GM23248 (cell line): ENCODE results near the gene PCK2. TPM values are rescaled to one million over a fixed set of nuclear protein-coding genes. Genes with fewer than 3 reads are reported as not detected.

Experiments
- DNase-seq: peaks from one replicate; pipeline ENCODE4 v3.0.0-alpha.2; 2015
- H2AFZ ChIP-seq: fragments of 200-600 bp; sonication (generic); 2 replicates; pipeline ENCODE4 v1.6.1; 2016; ENCODE audit warnings: antibody characterized with exemption
- H3F3A ChIP-seq: fragments of 200-600 bp; sonication (generic); 2 replicates; pipeline ENCODE4 v1.6.1; 2016; ENCODE audit warnings: mild to moderate bottlenecking, antibody characterized with exemption, mixed run types; ENCODE audit not compliant: insufficient read depth
- H3K27ac ChIP-seq: fragments of 200-600 bp; sonication (generic); 2 replicates; pipeline ENCODE4 v1.5.1; 2016; ENCODE audit warnings: mild to moderate bottlenecking
- H3K27me3 ChIP-seq: fragments of 200-600 bp; sonication (generic); replicated peaks from 2 replicates; pipeline ENCODE4 v1.6.1; 2016; ENCODE audit warnings: mild to moderate bottlenecking; ENCODE audit not compliant: insufficient read depth
- H3K36me3 ChIP-seq: fragments of 200-600 bp; sonication (generic); 2 replicates; pipeline ENCODE4 v1.6.1; 2016; ENCODE audit warnings: low read depth, mild to moderate bottlenecking
- H3K4me1 ChIP-seq: fragments of 200-600 bp; sonication (generic); 2 replicates; pipeline ENCODE4 v1.6.1; 2016; ENCODE audit warnings: mild to moderate bottlenecking; ENCODE audit not compliant: insufficient read depth
- H3K4me2 ChIP-seq: fragments of 200-600 bp; sonication (generic); one replicate; pipeline ENCODE4 v1.6.1; 2016; ENCODE audit warnings: mild to moderate bottlenecking; ENCODE audit not compliant: unreplicated experiment
- H3K4me3 ChIP-seq: fragments of 200-600 bp; sonication (generic); 2 replicates; pipeline ENCODE4 v1.5.1; 2016; ENCODE audit warnings: mild to moderate bottlenecking
- H3K79me2 ChIP-seq: fragments of 200-600 bp; sonication (generic); 2 replicates; pipeline ENCODE4 v1.6.1; 2016; ENCODE audit warnings: mild to moderate bottlenecking; ENCODE audit not compliant: insufficient read depth
- H3K9ac ChIP-seq: fragments of 200-600 bp; sonication (generic); 2 replicates; pipeline ENCODE4 v1.6.1; 2016; ENCODE audit warnings: mild to moderate bottlenecking
- H3K9me2 ChIP-seq: fragments of 200-600 bp; sonication (generic); 2 replicates; pipeline ENCODE4 v1.6.1; 2016; ENCODE audit warnings: mixed run types, mild to moderate bottlenecking, moderate library complexity; ENCODE audit not compliant: insufficient read depth
- H3K9me3 ChIP-seq: fragments of 200-600 bp; sonication (generic); one replicate; pipeline ENCODE4 v1.6.1; 2017; ENCODE audit warnings: low read depth
- H4K20me1 ChIP-seq: fragments of 200-600 bp; sonication (generic); 2 replicates; pipeline ENCODE4 v1.6.0; 2016; ENCODE audit not compliant: insufficient read depth
- EZH2 ChIP-seq: fragments of 200-600 bp; sonication (generic); IDR thresholded peaks from 2 replicates; pipeline ENCODE4 v1.6.1; 2018; ENCODE audit warnings: antibody characterized with exemption, mild to moderate bottlenecking; ENCODE audit not compliant: insufficient read depth, poor library complexity, severe bottlenecking
- EZH2phosphoT487 ChIP-seq: fragments of 200-600 bp; sonication (generic); IDR thresholded peaks from 2 replicates; pipeline ENCODE4 v1.6.1; 2018; ENCODE audit warnings: antibody characterized with exemption, moderate library complexity, mild to moderate bottlenecking, low read depth; ENCODE audit not compliant: insufficient read depth
- WGBS, 2 experiments: methylation state at CpG; one replicate each; pipeline ENCODE4 v1.1.6; 2015 to 2017; ENCODE audit warnings: low lambda C conversion rate in 2 of 2, low coverage in 1 of 2; ENCODE audit errors: missing lambda C conversion rate in 2 of 2; 5-methylcytosine and 5-hydroxymethylcytosine counted together
- in situ Hi-C: fragments of 300-500 bp; cut with MboI; formaldehyde crosslinking; loops from 2 replicates; pipeline ENCODE4 v1.15.0; 2020
- polyA plus RNA-seq: library from polyadenylated mRNA; unstranded; fragments of >200 nt; fragmentation: Nextera tagmentation; extraction: Ambion mirVana; gene quantifications from 2 replicates; pipeline ENCODE4 v1.2.1, GENCODE V29; 2016
- total RNA-seq: library from RNA; depleted of rRNA; stranded (reverse); fragments of >200 nt; shearing (Covaris generic); gene quantifications from 2 replicates; pipeline ENCODE4 v1.2.3, GENCODE V29; 2014

Gene PCK2
- total and polyA plus RNA-seq, 2 experiments from 2014 or later = 84.3 to 148 TPM

DNA sequence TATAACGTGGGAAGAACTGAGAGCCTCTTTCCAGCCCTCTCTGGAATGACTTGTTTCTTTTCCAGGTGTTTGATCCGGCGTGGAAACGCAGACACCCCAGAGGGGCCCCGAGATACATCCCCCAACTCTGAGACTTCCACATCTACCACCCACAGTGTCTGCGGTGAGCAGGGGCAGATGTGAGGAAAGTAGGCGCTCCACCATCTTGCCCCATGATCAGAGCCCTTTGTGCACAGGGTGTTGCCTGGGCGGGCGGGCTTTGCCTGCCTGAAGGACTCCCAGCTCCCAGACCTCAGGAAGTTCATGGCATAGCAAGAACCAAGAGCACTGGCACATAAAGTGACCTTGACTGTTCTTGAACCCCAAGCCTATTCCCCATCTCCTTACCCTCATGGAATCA is 39.5 kb upstream of the PCK2 start:
- Histone ChIP-seq H3K36me3 (no peaks in the 10 kb centered on the region), H3K4me1 (no peaks in the 10 kb centered on the region), H3K9ac (no peak overlapping the region), H2AFZ (no peak overlapping the region), H3K4me3 (no peak overlapping the region), H3K4me2 (no peak overlapping the region), H3K79me2 (no peaks in the 10 kb centered on the region), H3K27ac (no peak overlapping the region), H4K20me1 (no peaks in the 10 kb centered on the region), H3K9me2 (no peaks in the 10 kb centered on the region), H3K9me3 (no peaks in the 10 kb centered on the region), H3K27me3 (peaks cover 31% of the 10 kb centered on the region), H3F3A (no peaks in the 10 kb centered on the region)
- DNase-seq = no peak
- WGBS, 2 experiments = 77 to 91% methylated on average over 8 to 9 of the region's 9 CpGs
- in situ Hi-C loops = no loop called here
- TF ChIP-seq EZH2 (no peak), EZH2phosphoT487 (no peak)

DNA sequence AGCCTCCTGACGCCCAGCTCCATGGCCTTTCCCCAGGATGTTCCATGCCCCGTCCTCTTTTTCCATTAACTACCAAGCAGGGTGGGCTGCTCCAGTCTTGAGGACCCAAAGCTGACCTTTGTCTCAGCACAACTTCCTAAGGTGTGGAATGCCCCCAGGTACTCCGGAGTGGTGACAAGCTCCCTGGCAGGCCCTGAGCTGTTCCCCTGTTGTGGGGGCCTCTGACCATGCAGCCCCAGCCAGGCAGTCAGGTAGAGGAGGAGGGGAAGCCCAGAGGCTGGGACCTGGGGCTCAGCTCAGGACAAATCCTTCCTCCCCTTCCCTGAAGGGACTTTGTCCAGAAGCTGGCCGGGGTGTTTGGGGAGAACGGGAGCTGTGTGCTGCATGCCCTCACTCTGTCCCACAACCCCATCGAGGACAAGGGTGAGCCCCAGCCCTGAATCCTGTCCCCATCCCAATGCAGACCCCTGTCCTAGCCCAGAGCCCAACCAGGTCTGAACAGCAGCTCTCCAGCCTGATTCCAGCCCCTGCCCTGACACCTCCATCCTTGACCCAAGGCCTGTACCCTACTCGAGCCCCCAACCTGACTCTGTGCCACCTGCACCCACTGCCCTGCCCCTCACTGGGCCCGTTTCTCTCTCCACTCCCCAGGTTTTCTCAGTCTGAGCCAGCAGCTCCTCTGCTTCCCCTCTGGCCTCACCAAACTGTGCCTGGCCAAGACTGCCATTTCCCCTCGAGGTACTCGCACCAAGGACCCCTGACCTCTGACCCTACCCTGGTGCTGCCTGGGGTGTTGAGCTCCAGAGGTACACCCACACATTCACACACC is 37.9 kb upstream of the PCK2 start:
- H3K4me2 ChIP-seq = no peak overlapping the region
- no peaks in the 10 kb centered on the region for H3K4me1 ChIP-seq
- no peaks in the 10 kb centered on the region for H3K79me2 ChIP-seq
- H3K9ac ChIP-seq = no peak overlapping the region
- no peak overlapping the region for H3K27ac ChIP-seq
- no peaks in the 10 kb centered on the region for H3K9me2 ChIP-seq
- no peaks in the 10 kb centered on the region for H3K36me3 ChIP-seq
- no peaks in the 10 kb centered on the region for H4K20me1 ChIP-seq
- no peaks in the 10 kb centered on the region for H3K9me3 ChIP-seq
- no peak for TF ChIP-seq EZH2
- TF ChIP-seq EZH2phosphoT487 = no peak
- in situ Hi-C loops = no loop called here
- H2AFZ ChIP-seq = no peak overlapping the region
- 48 to 57% methylated on average over 10 of the region's 10 CpGs for WGBS, 2 experiments
- no peak for DNase-seq
- no peak overlapping the region for H3K4me3 ChIP-seq
- H3K27me3 ChIP-seq = peaks cover 18% of the 10 kb centered on the region
- no peaks in the 10 kb centered on the region for H3F3A ChIP-seq

DNA sequence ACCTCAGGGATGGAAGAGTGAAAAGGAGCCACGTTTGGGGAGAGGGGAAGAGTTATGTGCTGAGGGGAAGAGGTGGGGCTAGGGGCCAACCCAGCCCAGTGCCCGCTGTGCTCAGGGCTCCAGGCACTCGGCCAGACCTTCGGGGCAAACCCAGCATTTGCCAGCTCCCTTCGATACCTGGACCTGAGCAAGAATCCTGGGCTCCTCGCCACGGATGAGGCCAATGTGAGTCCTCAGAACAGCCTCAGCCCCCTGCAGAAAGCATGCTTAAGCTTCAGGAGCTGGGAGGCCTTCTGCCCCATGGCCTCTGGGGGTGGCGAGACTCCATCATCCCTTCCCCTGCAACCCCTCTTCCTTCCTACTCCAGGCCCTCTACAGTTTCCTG is 37.3 kb upstream of the PCK2 start:
- H3K27me3 ChIP-seq = peaks cover 12% of the 10 kb centered on the region
- H3K4me2 ChIP-seq = no peak overlapping the region
- no peaks in the 10 kb centered on the region for H3F3A ChIP-seq
- no peaks in the 10 kb centered on the region for H3K9me3 ChIP-seq
- no peak overlapping the region for H3K27ac ChIP-seq
- no peak overlapping the region for H2AFZ ChIP-seq
- TF ChIP-seq EZH2phosphoT487 (no peak), EZH2 (no peak)
- H3K36me3 ChIP-seq = no peaks in the 10 kb centered on the region
- no peaks in the 10 kb centered on the region for H4K20me1 ChIP-seq
- no peak overlapping the region for H3K4me3 ChIP-seq
- in situ Hi-C loops = no loop called here
- H3K9ac ChIP-seq = no peak overlapping the region
- no peaks in the 10 kb centered on the region for H3K4me1 ChIP-seq
- H3K9me2 ChIP-seq = no peaks in the 10 kb centered on the region
- no peaks in the 10 kb centered on the region for H3K79me2 ChIP-seq
- DNase-seq = no peak
- WGBS, 2 experiments = 17 to 25% methylated on average over 8 of the region's 8 CpGs

DNA sequence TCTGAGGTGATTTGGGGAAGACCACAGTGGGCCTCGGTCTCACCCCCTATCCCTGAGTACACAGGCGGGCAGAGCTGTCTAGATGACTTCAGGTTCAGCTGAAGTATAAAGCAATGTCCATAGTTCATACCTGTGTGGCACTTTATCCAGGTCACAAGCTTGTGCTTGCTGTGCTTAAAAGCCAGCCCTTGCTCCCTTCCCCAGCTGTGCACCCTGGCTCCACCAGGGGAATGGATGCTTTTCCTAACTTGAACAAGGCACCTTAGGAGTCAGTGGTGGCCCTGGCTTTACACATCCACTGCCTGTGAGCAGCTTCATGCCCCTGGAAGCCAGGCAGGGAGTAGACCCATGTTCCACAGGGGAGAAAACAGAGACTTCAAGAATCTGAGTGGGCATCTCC is 36.8 kb upstream of the PCK2 start:
- in situ Hi-C loops = no loop called here
- Histone ChIP-seq H3K79me2 (no peaks in the 10 kb centered on the region), H3K4me1 (no peaks in the 10 kb centered on the region), H3K4me3 (no peak overlapping the region), H3K9me2 (no peaks in the 10 kb centered on the region), H3K36me3 (no peaks in the 10 kb centered on the region), H4K20me1 (no peaks in the 10 kb centered on the region), H2AFZ (no peak overlapping the region), H3K9me3 (no peaks in the 10 kb centered on the region), H3K27ac (no peak overlapping the region), H3K4me2 (no peak overlapping the region), H3F3A (no peaks in the 10 kb centered on the region), H3K9ac (no peak overlapping the region), H3K27me3 (peaks cover 12% of the 10 kb centered on the region)
- no peak for DNase-seq
- 29 to 32% methylated on average over 2 of the region's 2 CpGs for WGBS, 2 experiments
- TF ChIP-seq EZH2 = no peak
- TF ChIP-seq EZH2phosphoT487 = no peak
